WTC11 (cell line): ENCODE data around the gene C7. TPM values are rescaled to one million over a fixed set of nuclear protein-coding genes. Genes with fewer than 3 reads are reported as not detected.

Experiments used
- ATAC-seq: fragments of 200-7000 bp; cut with Tn5 transposase; 2 replicates; pipeline ENCODE4 v1.10.0; 2021; ENCODE audit warnings: mild to moderate bottlenecking, moderate library complexity
- Bru-seq: library from RNA; stranded (reverse); fragments of 400-500 nt; gene quantifications from one replicate; lab custom pipeline; 2021; lab: Mats Ljungman, UMichigan
- CTCF ChIA-PET: fragments of 300-600 bp; sonication (Branson Sonifier 250); formaldehyde crosslinking; loops from one replicate; lab custom pipeline; 2021; ENCODE audit warnings: antibody characterized with exemption; lab: Charles Lee
- POLR2A ChIA-PET: fragments of 350-600 bp; sonication (Branson Sonifier 250); formaldehyde crosslinking; loops from one replicate; lab custom pipeline; 2021; ENCODE audit warnings: antibody characterized with exemption; lab: Charles Lee
- DNase-seq: peaks from one replicate; pipeline ENCODE4 v3.0.0; 2021; ENCODE audit warnings: low spot score
- H3K27ac Mint-ChIP-seq: 2 replicates; pipeline ENCODE4 v1.8.0; 2021; ENCODE audit warnings: mixed read lengths
- H3K27me3 Mint-ChIP-seq: 2 replicates; pipeline ENCODE4 v1.8.0; 2021; ENCODE audit warnings: low read depth, mild to moderate bottlenecking, moderate library complexity, mixed read lengths
- H3K36me3 Mint-ChIP-seq: 2 replicates; pipeline ENCODE4 v1.8.0; 2021; ENCODE audit warnings: mixed read lengths
- H3K4me1 Mint-ChIP-seq: 2 replicates; pipeline ENCODE4 v1.8.0; 2022; ENCODE audit warnings: mixed read lengths
- H3K4me3 Mint-ChIP-seq: 2 replicates; pipeline ENCODE4 v1.8.0; 2021; ENCODE audit warnings: mild to moderate bottlenecking, moderate library complexity, mixed read lengths
- H3K9me3 Mint-ChIP-seq: 2 replicates; pipeline ENCODE4 v1.8.0; 2021; ENCODE audit warnings: mixed read lengths
- ATF1 ChIP-seq: sonication (generic); formaldehyde crosslinking; IDR thresholded peaks from 2 replicates; pipeline ENCODE4 v1.8.1; 2023; ENCODE audit warnings: mild to moderate bottlenecking, moderate library complexity, missing genetic modification reagents
- GABPB1 ChIP-seq: sonication (generic); formaldehyde crosslinking; IDR thresholded peaks from 2 replicates; pipeline ENCODE4 v1.8.1; 2023; ENCODE audit warnings: mild to moderate bottlenecking, missing genetic modification reagents
- NFE2L1 ChIP-seq: sonication (generic); formaldehyde crosslinking; IDR thresholded peaks from 2 replicates; pipeline ENCODE4 v1.8.1; 2023; ENCODE audit warnings: missing genetic modification reagents
- NFYB ChIP-seq: sonication (generic); formaldehyde crosslinking; conservative IDR thresholded peaks from 2 replicates; pipeline ENCODE4 v1.8.0; 2022; ENCODE audit warnings: low read depth, missing genetic modification reagents
- NR2C2 ChIP-seq: sonication (generic); formaldehyde crosslinking; IDR thresholded peaks from 2 replicates; pipeline ENCODE4 v1.8.0; 2022; ENCODE audit warnings: mild to moderate bottlenecking, missing genetic modification reagents
- OVOL2 ChIP-seq: fragments of 250-450 bp; sonication (Bioruptor Pico); IDR thresholded peaks from 2 replicates; pipeline ENCODE4 v1.9.0; 2021; ENCODE audit warnings: mild to moderate bottlenecking, borderline replicate concordance
- RORB ChIP-seq: fragments of 250-450 bp; sonication (Bioruptor Pico); IDR thresholded peaks from 2 replicates; pipeline ENCODE4 v1.9.0; 2021; ENCODE audit warnings: mild to moderate bottlenecking
- SOX15 ChIP-seq: fragments of 250-450 bp; sonication (Bioruptor Pico); IDR thresholded peaks from 2 replicates; pipeline ENCODE4 v1.9.0; 2021; ENCODE audit warnings: mild to moderate bottlenecking
- ZNF396 ChIP-seq: fragments of 250-450 bp; sonication (Bioruptor Pico); IDR thresholded peaks from 2 replicates; pipeline ENCODE4 v1.8.0; 2021; ENCODE audit warnings: mild to moderate bottlenecking, moderate library complexity, borderline replicate concordance
- ZNF416 ChIP-seq: fragments of 250-450 bp; sonication (Bioruptor Pico); IDR thresholded peaks from 2 replicates; pipeline ENCODE4 v1.9.0; 2021; ENCODE audit warnings: mild to moderate bottlenecking, inconsistent platforms
- long read RNA-seq, 3 experiments: library from RNA in 1 of 3; library from capped mRNA in 1 of 3; library from polyadenylated mRNA in 1 of 3; unstranded in 2 of 3; stranded (forward) in 1 of 3; transcript quantifications; one replicate each; pipeline ENCODE4 v2.0.0, GENCODE V29; 2021
- total RNA-seq: library from RNA; stranded (reverse); gene quantifications from 3 replicates; pipeline ENCODE4 v1.2.3, GENCODE V29; 2021
- TF ChIP-seq, protein P1 (sequence below): sonication (generic); formaldehyde crosslinking; IDR thresholded peaks from 2 replicates; pipeline ENCODE4 v1.8.1; 2022; ENCODE audit warnings: mild to moderate bottlenecking, missing genetic modification reagents, moderate library complexity, borderline replicate concordance
- TF ChIP-seq, protein P2 (sequence below): sonication (generic); formaldehyde crosslinking; IDR thresholded peaks from 2 replicates; pipeline ENCODE4 v1.8.1; 2022; ENCODE audit warnings: low read depth, mild to moderate bottlenecking, moderate library complexity, missing genetic modification reagents, borderline replicate concordance
- TF ChIP-seq, protein P3 (sequence below): fragments of 250-450 bp; sonication (Bioruptor Pico); IDR thresholded peaks from 2 replicates; pipeline ENCODE4 v2.1.2; 2022; ENCODE audit warnings: mild to moderate bottlenecking, moderate library complexity
- TF ChIP-seq, protein P4 (sequence below): sonication (generic); formaldehyde crosslinking; IDR thresholded peaks from 2 replicates; pipeline ENCODE4 v1.8.1; 2023; ENCODE audit warnings: mild to moderate bottlenecking, missing genetic modification reagents, moderate library complexity
- TF ChIP-seq, protein P5 (sequence below): sonication (generic); formaldehyde crosslinking; IDR thresholded peaks from 2 replicates; pipeline ENCODE4 v1.8.1; 2022; ENCODE audit warnings: missing genetic modification reagents, borderline replicate concordance
- TF ChIP-seq, protein P6 (sequence below): sonication (generic); formaldehyde crosslinking; IDR thresholded peaks from 2 replicates; pipeline ENCODE4 v1.8.1; 2023; ENCODE audit warnings: mild to moderate bottlenecking, missing genetic modification reagents, moderate library complexity
- TF ChIP-seq, protein P7 (sequence below): sonication (generic); formaldehyde crosslinking; conservative IDR thresholded peaks from 2 replicates; pipeline ENCODE4 v1.8.1; 2022; ENCODE audit warnings: mild to moderate bottlenecking, missing genetic modification reagents
- TF ChIP-seq, protein P8 (sequence below): fragments of 250-450 bp; sonication (Bioruptor Pico); IDR thresholded peaks from 2 replicates; pipeline ENCODE4 v1.9.0; 2021; ENCODE audit warnings: mild to moderate bottlenecking
- TF ChIP-seq, protein P9 (sequence below): sonication (generic); formaldehyde crosslinking; IDR thresholded peaks from 2 replicates; pipeline ENCODE4 v1.8.1; 2023; ENCODE audit warnings: mild to moderate bottlenecking, moderate library complexity, missing genetic modification reagents
- TF ChIP-seq, protein P10 (sequence below): sonication (generic); formaldehyde crosslinking; IDR thresholded peaks from 2 replicates; pipeline ENCODE4 v1.8.0; 2022; ENCODE audit warnings: missing genetic modification reagents

The C7 gene
- 1.4 to 4.5 TPM (median 1.4 TPM) in 3 replicates for total RNA-seq
- Bru-seq, nascent RNA: percentile 6 among the genes with signal in this experiment
- long read RNA-seq, experiment 1, partial matches to known transcripts: 0 of 1 reads
- long read RNA-seq, experiment 1, other reads (novel, unspliced or antisense): 1 of 1 reads
- long read RNA-seq, experiment 2: 0 reads
- long read RNA-seq, experiment 3: 0 reads

DNA sequence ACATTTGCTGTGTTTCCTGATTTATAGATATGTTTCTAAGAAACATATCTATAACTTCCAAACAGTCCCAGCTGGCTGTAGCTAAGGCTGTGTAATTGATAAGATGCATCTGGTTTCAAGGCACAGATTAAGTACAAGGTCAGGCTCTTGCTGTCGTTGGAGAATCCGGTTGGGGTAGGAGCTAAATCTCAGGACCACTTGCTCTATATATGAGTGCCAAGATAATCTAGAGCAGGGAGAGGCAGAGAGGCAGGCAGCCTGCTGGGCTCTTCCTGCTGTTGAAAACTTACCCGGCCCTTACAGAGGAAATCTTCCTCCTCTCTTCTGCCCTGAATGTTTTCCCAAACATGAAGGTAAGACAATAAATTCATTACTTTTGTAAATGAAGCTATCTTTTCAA is at the start of gene C7:
Gene C7, plus strand, starts transcription at position 234 of the 400 bp plus-strand sequence. Its CDS starts 114 bp downstream, at position 348.
- ChIA-PET CTCF (no interaction called here), POLR2A (no interaction called here)
- Mint-ChIP-seq H3K27me3 (peaks cover 4% of the 10 kb centered on the region), H3K4me3 (no peak within 1 kb of the TSS), H3K9me3 (no peaks in the 10 kb centered on the region), H3K36me3 (no peaks in the 10 kb centered on the region), H3K4me1 (peaks cover 14% of the 10 kb centered on the region), H3K27ac (no peak within 1 kb of the TSS)
- TF ChIP-seq, protein P1, sequence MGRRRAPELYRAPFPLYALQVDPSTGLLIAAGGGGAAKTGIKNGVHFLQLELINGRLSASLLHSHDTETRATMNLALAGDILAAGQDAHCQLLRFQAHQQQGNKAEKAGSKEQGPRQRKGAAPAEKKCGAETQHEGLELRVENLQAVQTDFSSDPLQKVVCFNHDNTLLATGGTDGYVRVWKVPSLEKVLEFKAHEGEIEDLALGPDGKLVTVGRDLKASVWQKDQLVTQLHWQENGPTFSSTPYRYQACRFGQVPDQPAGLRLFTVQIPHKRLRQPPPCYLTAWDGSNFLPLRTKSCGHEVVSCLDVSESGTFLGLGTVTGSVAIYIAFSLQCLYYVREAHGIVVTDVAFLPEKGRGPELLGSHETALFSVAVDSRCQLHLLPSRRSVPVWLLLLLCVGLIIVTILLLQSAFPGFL (CRISPR knock-in tag): no peak
- no peak for TF ChIP-seq RORB
- TF ChIP-seq NFE2L1: no peak
- TF ChIP-seq, protein P2, sequence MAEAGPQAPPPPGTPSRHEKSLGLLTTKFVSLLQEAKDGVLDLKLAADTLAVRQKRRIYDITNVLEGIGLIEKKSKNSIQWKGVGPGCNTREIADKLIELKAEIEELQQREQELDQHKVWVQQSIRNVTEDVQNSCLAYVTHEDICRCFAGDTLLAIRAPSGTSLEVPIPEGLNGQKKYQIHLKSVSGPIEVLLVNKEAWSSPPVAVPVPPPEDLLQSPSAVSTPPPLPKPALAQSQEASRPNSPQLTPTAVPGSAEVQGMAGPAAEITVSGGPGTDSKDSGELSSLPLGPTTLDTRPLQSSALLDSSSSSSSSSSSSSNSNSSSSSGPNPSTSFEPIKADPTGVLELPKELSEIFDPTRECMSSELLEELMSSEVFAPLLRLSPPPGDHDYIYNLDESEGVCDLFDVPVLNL: no peak
- TF ChIP-seq, protein P3, sequence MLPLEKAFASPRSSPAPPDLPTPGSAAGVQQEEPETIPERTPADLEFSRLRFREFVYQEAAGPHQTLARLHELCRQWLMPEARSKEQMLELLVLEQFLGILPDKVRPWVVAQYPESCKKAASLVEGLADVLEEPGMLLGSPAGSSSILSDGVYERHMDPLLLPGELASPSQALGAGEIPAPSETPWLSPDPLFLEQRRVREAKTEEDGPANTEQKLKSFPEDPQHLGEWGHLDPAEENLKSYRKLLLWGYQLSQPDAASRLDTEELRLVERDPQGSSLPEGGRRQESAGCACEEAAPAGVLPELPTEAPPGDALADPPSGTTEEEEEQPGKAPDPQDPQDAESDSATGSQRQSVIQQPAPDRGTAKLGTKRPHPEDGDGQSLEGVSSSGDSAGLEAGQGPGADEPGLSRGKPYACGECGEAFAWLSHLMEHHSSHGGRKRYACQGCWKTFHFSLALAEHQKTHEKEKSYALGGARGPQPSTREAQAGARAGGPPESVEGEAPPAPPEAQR (CRISPR knock-in tag): no peak
- no peak for TF ChIP-seq SOX15
- no peak for TF ChIP-seq ATF1
- no peak for TF ChIP-seq NR2C2 (CRISPR knock-in tag)
- TF ChIP-seq ZNF396 (CRISPR knock-in tag): no peak
- TF ChIP-seq, protein P4, sequence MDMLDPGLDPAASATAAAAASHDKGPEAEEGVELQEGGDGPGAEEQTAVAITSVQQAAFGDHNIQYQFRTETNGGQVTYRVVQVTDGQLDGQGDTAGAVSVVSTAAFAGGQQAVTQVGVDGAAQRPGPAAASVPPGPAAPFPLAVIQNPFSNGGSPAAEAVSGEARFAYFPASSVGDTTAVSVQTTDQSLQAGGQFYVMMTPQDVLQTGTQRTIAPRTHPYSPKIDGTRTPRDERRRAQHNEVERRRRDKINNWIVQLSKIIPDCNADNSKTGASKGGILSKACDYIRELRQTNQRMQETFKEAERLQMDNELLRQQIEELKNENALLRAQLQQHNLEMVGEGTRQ (CRISPR knock-in tag): no peak
- TF ChIP-seq GABPB1: no peak
- TF ChIP-seq, protein P5, sequence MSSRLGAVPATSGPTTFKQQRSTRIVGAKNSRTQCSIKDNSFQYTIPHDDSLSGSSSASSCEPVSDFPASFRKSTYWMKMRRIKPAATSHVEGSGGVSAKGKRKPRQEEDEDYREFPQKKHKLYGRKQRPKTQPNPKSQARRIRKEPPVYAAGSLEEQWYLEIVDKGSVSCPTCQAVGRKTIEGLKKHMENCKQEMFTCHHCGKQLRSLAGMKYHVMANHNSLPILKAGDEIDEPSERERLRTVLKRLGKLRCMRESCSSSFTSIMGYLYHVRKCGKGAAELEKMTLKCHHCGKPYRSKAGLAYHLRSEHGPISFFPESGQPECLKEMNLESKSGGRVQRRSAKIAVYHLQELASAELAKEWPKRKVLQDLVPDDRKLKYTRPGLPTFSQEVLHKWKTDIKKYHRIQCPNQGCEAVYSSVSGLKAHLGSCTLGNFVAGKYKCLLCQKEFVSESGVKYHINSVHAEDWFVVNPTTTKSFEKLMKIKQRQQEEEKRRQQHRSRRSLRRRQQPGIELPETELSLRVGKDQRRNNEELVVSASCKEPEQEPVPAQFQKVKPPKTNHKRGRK (CRISPR knock-in tag): no peak
- TF ChIP-seq, protein P6, sequence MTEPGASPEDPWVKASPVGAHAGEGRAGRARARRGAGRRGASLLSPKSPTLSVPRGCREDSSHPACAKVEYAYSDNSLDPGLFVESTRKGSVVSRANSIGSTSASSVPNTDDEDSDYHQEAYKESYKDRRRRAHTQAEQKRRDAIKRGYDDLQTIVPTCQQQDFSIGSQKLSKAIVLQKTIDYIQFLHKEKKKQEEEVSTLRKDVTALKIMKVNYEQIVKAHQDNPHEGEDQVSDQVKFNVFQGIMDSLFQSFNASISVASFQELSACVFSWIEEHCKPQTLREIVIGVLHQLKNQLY (CRISPR knock-in tag): no peak
- TF ChIP-seq, protein P7, sequence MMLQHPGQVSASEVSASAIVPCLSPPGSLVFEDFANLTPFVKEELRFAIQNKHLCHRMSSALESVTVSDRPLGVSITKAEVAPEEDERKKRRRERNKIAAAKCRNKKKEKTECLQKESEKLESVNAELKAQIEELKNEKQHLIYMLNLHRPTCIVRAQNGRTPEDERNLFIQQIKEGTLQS (CRISPR knock-in tag): no peak
- TF ChIP-seq, protein P8, sequence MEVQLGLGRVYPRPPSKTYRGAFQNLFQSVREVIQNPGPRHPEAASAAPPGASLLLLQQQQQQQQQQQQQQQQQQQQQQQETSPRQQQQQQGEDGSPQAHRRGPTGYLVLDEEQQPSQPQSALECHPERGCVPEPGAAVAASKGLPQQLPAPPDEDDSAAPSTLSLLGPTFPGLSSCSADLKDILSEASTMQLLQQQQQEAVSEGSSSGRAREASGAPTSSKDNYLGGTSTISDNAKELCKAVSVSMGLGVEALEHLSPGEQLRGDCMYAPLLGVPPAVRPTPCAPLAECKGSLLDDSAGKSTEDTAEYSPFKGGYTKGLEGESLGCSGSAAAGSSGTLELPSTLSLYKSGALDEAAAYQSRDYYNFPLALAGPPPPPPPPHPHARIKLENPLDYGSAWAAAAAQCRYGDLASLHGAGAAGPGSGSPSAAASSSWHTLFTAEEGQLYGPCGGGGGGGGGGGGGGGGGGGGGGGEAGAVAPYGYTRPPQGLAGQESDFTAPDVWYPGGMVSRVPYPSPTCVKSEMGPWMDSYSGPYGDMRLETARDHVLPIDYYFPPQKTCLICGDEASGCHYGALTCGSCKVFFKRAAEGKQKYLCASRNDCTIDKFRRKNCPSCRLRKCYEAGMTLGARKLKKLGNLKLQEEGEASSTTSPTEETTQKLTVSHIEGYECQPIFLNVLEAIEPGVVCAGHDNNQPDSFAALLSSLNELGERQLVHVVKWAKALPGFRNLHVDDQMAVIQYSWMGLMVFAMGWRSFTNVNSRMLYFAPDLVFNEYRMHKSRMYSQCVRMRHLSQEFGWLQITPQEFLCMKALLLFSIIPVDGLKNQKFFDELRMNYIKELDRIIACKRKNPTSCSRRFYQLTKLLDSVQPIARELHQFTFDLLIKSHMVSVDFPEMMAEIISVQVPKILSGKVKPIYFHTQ: no peak
- no peak for TF ChIP-seq OVOL2 (CRISPR knock-in tag)
- TF ChIP-seq NFYB (CRISPR knock-in tag): no peak
- TF ChIP-seq, protein P9, sequence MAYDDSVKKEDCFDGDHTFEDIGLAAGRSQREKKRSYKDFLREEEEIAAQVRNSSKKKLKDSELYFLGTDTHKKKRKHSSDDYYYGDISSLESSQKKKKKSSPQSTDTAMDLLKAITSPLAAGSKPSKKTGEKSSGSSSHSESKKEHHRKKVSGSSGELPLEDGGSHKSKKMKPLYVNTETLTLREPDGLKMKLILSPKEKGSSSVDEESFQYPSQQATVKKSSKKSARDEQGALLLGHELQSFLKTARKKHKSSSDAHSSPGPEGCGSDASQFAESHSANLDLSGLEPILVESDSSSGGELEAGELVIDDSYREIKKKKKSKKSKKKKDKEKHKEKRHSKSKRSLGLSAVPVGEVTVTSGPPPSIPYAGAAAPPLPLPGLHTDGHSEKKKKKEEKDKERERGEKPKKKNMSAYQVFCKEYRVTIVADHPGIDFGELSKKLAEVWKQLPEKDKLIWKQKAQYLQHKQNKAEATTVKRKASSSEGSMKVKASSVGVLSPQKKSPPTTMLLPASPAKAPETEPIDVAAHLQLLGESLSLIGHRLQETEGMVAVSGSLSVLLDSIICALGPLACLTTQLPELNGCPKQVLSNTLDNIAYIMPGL (CRISPR knock-in tag): no peak
- TF ChIP-seq, protein P10, sequence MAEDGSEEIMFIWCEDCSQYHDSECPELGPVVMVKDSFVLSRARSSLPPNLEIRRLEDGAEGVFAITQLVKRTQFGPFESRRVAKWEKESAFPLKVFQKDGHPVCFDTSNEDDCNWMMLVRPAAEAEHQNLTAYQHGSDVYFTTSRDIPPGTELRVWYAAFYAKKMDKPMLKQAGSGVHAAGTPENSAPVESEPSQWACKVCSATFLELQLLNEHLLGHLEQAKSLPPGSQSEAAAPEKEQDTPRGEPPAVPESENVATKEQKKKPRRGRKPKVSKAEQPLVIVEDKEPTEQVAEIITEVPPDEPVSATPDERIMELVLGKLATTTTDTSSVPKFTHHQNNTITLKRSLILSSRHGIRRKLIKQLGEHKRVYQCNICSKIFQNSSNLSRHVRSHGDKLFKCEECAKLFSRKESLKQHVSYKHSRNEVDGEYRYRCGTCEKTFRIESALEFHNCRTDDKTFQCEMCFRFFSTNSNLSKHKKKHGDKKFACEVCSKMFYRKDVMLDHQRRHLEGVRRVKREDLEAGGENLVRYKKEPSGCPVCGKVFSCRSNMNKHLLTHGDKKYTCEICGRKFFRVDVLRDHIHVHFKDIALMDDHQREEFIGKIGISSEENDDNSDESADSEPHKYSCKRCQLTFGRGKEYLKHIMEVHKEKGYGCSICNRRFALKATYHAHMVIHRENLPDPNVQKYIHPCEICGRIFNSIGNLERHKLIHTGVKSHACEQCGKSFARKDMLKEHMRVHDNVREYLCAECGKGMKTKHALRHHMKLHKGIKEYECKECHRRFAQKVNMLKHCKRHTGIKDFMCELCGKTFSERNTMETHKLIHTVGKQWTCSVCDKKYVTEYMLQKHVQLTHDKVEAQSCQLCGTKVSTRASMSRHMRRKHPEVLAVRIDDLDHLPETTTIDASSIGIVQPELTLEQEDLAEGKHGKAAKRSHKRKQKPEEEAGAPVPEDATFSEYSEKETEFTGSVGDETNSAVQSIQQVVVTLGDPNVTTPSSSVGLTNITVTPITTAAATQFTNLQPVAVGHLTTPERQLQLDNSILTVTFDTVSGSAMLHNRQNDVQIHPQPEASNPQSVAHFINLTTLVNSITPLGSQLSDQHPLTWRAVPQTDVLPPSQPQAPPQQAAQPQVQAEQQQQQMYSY: no peak
- no peak for TF ChIP-seq ZNF416 (CRISPR knock-in tag)
- DNase-seq (no peak), ATAC-seq (peak; percentile 58)
